Stimulated activated naive CD8-positive, alpha-beta T cell treated with anti-CD3 and anti-CD28 coated beads, Interleukin-15, Interleukin-2, amounts not matched to agents 100 U/mL and 50 U/mL, for 24 hours (primary cell): Measurements from ENCODE around the gene FCN1.

Experiments used
- ATAC-seq: fragments of 150-1000 bp; cut with Tn5 transposase; one replicate; pipeline ENCODE4 v1.10.0; 2021
- DNase-seq: peaks from one replicate; pipeline ENCODE4 v3.0.0; 2021

FCN1 gene

DNA sequence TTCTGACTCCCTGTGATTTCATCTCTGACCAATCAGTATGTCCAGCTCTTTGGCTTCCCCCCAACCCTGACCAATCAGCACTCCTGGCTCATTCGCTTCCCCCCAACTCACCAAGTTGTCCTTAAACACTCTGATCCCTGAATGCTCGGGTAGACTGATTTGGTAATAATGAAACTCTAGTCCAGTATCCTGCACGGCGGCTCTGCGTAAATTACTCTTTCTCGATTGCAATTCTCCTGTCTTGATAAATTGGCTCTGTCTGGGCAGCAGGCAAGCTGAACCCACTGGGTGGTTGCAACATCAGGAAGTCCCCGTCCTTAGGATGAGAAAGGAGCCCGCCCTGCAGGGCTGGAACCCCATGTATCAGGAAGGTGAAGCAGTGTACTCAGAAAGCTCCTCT, 26.7 kb downstream of the FCN1 start:
- DNase-seq: no peak
- no peak for ATAC-seq

GRCh38 chr9:134890155-134890495, 27.6 kb downstream of the FCN1 start:
- no peak for ATAC-seq
- DNase-seq: no peak

GRCh38 chr9:134889386-134890154, 28.1 kb downstream of the FCN1 start:
- DNase-seq (no peak), ATAC-seq (no peak)

- no peak for ATAC-seq
- DNase-seq: no peak
Measured at GRCh38 chr9:134888603-134889190, 29.0 kb downstream of the FCN1 start.

- no peak for DNase-seq
- ATAC-seq: no peak
Measured at GRCh38 chr9:134887686-134888602, 29.8 kb downstream of the FCN1 start.

DNA sequence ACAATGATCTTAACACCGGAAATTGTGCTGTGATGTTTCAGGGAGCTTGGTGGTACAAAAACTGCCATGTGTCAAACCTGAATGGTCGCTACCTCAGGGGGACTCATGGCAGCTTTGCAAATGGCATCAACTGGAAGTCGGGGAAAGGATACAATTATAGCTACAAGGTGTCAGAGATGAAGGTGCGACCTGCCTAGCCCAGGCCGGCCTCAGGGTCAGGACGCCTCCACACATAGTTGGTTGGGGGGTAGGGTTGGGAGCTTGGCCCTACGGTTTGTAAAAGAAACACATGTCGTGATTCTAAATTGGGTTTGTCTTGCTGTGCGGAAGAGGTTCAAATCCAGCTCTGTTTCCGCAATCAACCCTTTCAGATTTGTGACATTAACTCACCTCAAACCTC, 30.5 kb downstream of the FCN1 start:
- no peak for DNase-seq
- ATAC-seq: no peak

GRCh38 chr9:134886413-134886913, 31.2 kb downstream of the FCN1 start:
- ATAC-seq (no peak), DNase-seq (no peak)

DNA sequence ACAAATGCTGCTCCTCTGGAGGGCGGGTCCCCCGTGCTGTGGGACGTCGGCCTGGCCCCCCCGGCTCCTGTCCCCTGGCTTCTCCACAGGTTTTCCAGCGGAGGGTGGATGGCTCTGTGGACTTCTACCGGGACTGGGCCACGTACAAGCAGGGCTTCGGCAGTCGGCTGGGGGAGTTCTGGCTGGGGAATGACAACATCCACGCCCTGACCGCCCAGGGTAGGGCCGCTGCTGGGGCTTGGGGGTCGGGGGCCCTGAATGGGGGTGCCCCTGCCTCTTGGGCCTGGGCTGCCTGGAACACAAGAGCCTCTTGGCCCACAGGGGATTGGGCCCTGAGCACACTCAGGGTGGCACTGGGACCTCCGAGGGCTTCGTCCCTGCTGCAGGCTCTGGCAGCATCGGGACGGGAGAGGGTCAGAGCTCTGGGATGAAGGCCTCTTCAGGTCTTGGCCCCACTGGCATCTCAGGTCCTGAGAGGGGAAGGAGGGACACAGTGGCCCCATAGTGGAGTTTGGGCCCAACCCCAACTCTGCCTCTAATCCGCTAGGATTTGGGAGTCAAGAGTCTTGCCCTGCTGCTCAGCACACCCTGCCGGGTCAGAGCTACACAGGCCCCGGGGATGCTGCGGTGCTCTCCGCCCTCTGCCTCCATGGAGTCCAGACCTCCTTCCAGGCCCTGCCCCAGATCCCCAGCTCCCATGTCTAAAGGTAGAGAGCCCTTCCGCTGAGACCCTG, 31.9 kb downstream of the FCN1 start:
- no peak for DNase-seq
- no peak for ATAC-seq

GRCh38 chr9:134885001-134885678, 32.6 kb downstream of the FCN1 start:
- DNase-seq (no peak), ATAC-seq (no peak)

- ATAC-seq (no peak), DNase-seq (no peak)
Measured at GRCh38 chr9:134884492-134884891, 33.2 kb downstream of the FCN1 start.

- no peak for DNase-seq
- no peak for ATAC-seq
Measured at GRCh38 chr9:134883040-134883782, 34.5 kb downstream of the FCN1 start.

- ATAC-seq: no peak
- no peak for DNase-seq
Measured at GRCh38 chr9:134882204-134882785, 35.4 kb downstream of the FCN1 start.

DNA sequence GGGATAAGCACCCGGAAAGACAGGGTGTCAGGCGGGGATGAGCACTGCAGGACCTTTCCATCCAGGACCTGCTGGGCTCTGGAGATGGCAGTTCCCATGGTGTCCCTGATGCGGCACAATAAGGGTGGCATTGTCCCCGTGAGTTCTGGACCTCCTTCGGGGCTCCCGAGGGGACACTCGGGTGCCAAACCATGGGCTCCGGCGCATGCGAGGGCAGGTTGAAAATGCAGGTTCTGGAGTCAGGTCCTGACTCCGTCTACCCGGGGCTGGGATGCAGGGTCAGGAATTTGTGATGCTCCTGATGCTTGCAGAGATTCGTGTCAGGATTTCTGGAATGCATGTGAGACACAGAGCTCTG, 36.4 kb downstream of the FCN1 start:
- ATAC-seq: no peak

DNA sequence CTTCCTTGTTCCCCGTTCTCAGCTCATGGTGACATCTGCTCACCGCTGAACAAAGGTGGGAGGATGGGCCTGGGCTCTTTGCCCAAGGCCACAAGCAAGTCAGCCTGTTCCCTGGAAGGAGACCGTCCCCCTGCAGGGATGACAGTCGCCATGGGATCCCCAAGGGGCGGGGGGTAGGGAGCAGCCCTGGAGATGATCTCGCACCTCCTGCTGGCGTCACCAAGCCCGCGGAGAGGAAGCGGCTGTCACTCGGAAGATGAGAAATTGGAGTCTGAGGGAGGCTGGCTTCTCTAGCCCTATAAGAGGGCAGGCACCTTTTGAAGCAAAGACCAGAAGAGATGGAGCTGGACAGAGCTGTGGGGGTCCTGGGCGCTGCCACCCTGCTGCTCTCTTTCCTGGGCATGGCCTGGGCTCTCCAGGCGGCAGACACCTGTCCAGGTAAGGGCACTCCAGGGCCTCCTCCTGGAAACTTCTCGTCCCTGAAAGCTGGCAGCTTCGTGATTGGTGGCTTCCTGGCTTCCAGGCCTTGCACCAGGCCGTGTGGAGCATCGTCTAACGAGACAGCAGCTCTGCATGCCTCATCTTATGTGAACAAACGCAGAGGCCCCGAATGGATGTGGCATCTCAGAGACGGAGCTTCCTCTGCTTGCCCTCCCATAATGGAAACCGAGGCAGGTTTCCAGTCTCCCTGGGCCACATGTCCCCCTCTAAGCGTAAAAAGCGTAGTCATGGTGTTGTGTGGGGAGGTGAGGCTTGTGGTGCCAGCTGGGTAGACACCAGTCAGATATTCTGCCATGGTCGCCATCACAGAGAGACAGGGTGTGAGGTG, 37.0 kb downstream of the FCN1 start, which contains the start of gene FCN2:
Gene FCN2 (plus strand): TSS at position 327 of the 829 bp plus-strand sequence. CDS start 12 bp downstream, at position 339.
- DNase-seq (no peak), ATAC-seq (no peak)

More for the DNA sequence above, 36.4 kb downstream of the FCN1 start:
- DNase-seq: no peak

GRCh38 chr9:134879664-134880483, 37.8 kb downstream of the FCN1 start:
- DNase-seq (no peak), ATAC-seq (no peak)

DNA sequence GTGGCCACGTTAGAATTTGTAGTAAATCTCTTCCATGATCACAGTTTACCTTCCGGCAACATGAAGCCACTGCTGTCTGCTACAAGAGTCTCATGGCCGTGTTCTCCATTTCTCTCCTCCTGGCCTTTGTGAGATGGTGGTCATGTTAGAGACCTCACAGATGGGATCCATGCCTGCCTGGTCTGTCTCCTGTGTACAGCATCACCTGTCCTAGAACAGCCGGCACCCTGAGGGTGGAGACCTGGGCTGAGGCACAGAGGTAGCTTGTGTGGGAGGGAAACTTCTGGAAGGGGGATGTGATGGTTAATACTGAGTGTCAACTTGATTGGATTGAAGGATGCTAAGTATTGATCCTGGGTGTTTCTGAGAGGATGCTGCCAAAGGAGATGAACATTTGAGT, 40.2 kb downstream of the FCN1 start:
- no peak for ATAC-seq
- DNase-seq: no peak

GRCh38 chr9:134875371-134875770, 42.3 kb downstream of the FCN1 start:
- ATAC-seq: no peak
- no peak for DNase-seq

DNA sequence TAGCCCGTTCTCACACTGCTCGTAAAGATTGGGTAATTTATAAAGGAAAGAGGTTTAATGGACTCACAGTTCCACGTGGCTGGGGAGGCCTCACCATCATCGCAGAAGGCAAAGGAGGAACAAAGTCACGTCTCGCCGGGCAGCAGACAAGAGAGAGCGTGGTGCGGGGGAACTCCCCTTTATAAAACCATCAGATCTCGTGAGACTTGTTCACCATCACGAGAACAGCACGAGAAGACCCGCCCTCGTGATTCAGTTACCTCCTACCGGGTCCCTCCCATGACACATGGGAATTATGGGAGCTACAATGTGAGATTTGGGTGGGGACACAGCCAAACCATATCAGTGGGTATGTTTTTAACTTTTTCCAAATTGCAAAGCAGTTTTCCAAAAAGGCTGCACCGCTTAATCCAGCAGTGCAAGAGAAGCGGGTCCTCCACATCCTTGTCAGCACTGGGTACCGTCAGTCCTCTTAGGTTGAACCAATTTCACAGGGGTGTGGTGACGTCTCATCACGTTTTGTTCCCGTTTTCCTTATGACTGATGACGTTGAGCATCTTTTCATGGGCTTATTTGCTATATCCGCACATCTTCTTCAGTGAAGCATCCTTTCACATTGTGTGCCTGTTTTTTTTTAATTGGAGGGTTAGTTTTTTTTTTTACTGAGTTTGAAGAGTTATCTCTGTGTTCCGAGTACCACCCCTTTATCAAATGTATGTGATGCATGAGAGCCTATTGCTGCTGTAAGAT, 45.1 kb downstream of the FCN1 start:
- ATAC-seq (no peak), DNase-seq (no peak)
